ENCODE measurements around the gene CDKN3.

The CDKN3 gene

DNA sequence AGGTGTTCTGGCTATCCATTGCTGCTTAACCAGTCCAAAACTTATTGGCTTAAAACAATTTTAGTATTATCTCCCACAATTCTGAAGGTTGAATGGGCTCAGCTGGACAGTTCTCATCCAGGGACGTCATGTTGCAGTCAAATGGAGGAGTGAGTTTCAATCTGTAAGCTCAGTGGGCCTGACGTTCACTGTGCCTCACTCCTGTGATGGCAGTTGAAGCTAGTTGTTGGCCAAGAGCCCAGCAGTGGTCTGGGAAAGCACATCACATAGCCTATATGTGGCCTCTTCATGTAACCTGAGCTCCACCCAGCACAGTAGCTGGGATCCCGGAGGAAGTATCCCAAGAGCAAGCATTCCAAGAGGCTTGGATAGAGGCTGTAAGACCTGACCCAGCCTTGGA is 40.6 kb upstream of the CDKN3 start:
- DNase-seq (ENCODE audit: extremely low read depth, insufficient read length), result no peak
- no peaks in the 10 kb centered on the region for H3K36me3 ChIP-seq (ENCODE audit: control insufficient read depth, insufficient read depth, low read length)
- H3K27me3 ChIP-seq (replicated peaks; ENCODE audit: control insufficient read depth, insufficient read depth, low read length), result no peaks in the 10 kb centered on the region
- TF ChIP-seq CTCF (IDR thresholded peaks at IDR 0.05; ENCODE audit: insufficient read depth, low read length, poor library complexity, severe bottlenecking), result no peak
- no peak overlapping the region for H3K4me3 ChIP-seq (replicated peaks; ENCODE audit: low read depth, low read length)

GRCh38 chr14:54360667-54361066 is 36.1 kb upstream of the CDKN3 start:
- no peaks in the 10 kb centered on the region for H3K36me3 ChIP-seq (ENCODE audit: control insufficient read depth, insufficient read depth, low read length)
- no peak overlapping the region for H3K4me3 ChIP-seq (replicated peaks; ENCODE audit: low read depth, low read length)
- no peak for DNase-seq (ENCODE audit: extremely low read depth, insufficient read length)
- H3K27me3 ChIP-seq (replicated peaks; ENCODE audit: control insufficient read depth, insufficient read depth, low read length), result no peaks in the 10 kb centered on the region; the same call in 1 of the 2 replicates
- no peak for TF ChIP-seq CTCF (IDR thresholded peaks at IDR 0.05; ENCODE audit: insufficient read depth, low read length, poor library complexity, severe bottlenecking)

- DNase-seq (ENCODE audit: extremely low read depth, insufficient read length), result no peak
- H3K4me3 ChIP-seq (replicated peaks; ENCODE audit: low read depth, low read length), result no peak overlapping the region
- no peaks in the 10 kb centered on the region; the same call in 1 of the 2 replicates for H3K27me3 ChIP-seq (replicated peaks; ENCODE audit: control insufficient read depth, insufficient read depth, low read length)
Observed at GRCh38 chr14:54362089-54362504, 34.7 kb upstream of the CDKN3 start.

DNA sequence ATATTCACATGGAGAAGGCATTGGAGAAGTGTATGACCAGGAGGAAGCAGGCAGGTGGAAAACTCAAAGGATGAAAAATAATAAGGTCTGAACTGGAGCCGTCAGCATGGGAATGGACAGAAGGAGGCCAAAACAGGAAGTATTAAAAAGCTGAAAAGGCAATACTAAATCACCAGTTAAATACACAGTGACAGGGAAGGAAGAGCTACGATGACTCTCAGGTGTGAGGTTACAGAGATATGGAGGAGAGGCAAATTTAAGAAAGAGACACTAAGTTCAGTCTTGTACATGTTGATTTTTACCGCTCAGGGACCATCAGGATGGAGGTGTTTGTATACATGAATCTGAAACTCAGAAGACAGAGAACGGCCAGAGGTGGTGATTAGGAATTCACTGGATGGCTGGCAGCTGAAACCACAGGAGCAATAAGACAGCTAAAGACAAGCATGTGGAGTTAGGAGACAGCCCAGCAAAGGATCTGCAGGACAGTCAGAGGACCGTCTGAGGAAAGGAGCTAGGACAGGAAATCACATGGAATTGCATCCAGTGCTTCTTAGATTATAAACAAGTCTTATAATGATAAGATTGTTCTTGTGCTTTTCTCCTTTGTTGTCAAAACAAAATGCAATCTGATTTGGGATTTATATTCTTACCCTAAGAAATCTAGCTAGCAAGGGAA is 33.9 kb upstream of the CDKN3 start:
- DNase-seq (ENCODE audit: extremely low read depth, insufficient read length), result no peak
- H3K36me3 ChIP-seq (ENCODE audit: control insufficient read depth, insufficient read depth, low read length), result no peaks in the 10 kb centered on the region
- no peaks in the 10 kb centered on the region; the same call in 1 of the 2 replicates for H3K27me3 ChIP-seq (replicated peaks; ENCODE audit: control insufficient read depth, insufficient read depth, low read length)
- no peak overlapping the region for H3K4me3 ChIP-seq (replicated peaks; ENCODE audit: low read depth, low read length)
- no peak for TF ChIP-seq CTCF (IDR thresholded peaks at IDR 0.05; ENCODE audit: insufficient read depth, low read length, poor library complexity, severe bottlenecking)

More at GRCh38 chr14:54362089-54362504, 34.7 kb upstream of the CDKN3 start:
- no peak for TF ChIP-seq CTCF (IDR thresholded peaks at IDR 0.05; ENCODE audit: insufficient read depth, low read length, poor library complexity, severe bottlenecking)
- H3K36me3 ChIP-seq (ENCODE audit: control insufficient read depth, insufficient read depth, low read length), result no peaks in the 10 kb centered on the region

GRCh38 chr14:54364555-54365415 is 32.0 kb upstream of the CDKN3 start:
- Histone ChIP-seq H3K36me3 (ENCODE audit: control insufficient read depth, insufficient read depth, low read length) (no peaks in the 10 kb centered on the region), H3K27me3 (replicated peaks; ENCODE audit: control insufficient read depth, insufficient read depth, low read length) (no peaks in the 10 kb centered on the region; the same call in 1 of the 2 replicates), H3K4me3 (replicated peaks; ENCODE audit: low read depth, low read length) (no peak overlapping the region)
- DNase-seq (ENCODE audit: extremely low read depth, insufficient read length), result no peak
- TF ChIP-seq CTCF (IDR thresholded peaks at IDR 0.05; ENCODE audit: insufficient read depth, low read length, poor library complexity, severe bottlenecking), result no peak
